Glomerular endothelial cell (primary cell): ENCODE data around the gene KPNA2. TPM values are rescaled to one million over a fixed set of nuclear protein-coding genes. Genes with fewer than 3 reads are reported as not detected.
"Not testable (repeated sequence)": the region's sequence is repeated elsewhere in the genome, so short reads cannot be mapped to it uniquely, and the experiment has no call there.

ENCODE experiments used
- DNase-seq: peaks from one replicate; pipeline ENCODE4 v3.0.0-alpha.2; 2011; ENCODE audit warnings: low read depth, low spot score; ENCODE audit errors: extremely low read depth
- total RNA-seq: library from RNA; depleted of rRNA; stranded (reverse); fragments of >200 nt; gene quantifications from 2 replicates; pipeline ENCODE4 v1.2.3, GENCODE V29; 2015

The KPNA2 gene
- total RNA-seq, 1 donor from 2014 or later, result 229 TPM

DNA sequence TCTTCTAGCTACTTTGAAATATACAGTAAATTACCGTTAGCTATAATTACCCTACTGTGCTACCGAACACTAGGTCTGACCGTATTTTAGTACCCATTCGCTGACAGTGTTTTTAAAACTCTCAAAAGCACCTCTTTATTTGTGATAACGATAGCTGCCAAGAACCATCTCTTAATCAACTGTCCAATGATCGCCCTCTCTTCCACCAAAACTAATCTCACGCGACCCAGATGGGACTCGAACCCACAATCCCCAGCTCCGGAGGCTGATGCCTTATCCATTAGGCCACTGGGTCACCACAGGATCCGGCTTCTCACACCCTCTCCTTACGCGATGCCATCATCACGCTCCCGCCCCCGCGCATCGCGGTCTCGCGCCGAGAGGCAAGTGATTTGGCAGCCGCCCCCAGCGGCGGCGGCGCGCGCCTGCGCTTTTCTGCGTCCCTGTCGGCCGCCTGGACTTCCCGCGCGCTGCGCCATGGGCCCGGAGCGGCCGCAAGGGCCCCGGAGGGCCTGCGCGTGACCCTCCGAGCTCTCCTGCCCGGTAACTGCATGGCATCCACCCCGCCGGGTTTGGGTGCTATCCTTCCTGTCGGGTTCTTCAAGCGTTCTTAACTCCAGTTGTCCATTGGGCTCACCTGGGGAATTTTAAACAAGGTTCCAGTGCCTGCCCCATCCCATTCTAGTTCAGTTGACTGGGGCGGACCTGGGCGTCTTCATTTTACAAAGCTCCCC, 15.7 kb upstream of the KPNA2 start:
- peak; percentile 74 for DNase-seq

DNA sequence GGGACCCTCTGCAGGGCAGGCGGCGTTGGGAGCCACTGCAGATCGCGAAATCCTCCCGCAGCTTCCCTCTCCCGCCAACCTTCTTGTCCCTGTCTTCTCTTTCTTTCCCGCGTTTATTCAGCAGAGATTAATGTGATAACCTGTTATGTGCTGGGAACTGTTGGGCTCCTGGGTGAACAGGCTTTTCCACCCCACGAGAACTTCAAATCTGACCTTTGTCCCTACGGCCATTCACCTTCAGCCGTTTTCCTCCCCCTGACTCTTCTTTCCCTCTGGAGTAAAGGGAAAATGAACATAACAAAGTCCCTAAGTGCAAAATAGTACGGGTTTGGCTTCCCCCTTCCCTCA, 15.2 kb upstream of the KPNA2 start:
- DNase-seq, result no peak

- DNase-seq, result not testable (repeated sequence)
These were observed 14.7 kb upstream of the KPNA2 start for GRCh38 chr17:68020791-68021190.

- no peak for DNase-seq
These were observed 13.6 kb upstream of the KPNA2 start for GRCh38 chr17:68021963-68022362.

DNA sequence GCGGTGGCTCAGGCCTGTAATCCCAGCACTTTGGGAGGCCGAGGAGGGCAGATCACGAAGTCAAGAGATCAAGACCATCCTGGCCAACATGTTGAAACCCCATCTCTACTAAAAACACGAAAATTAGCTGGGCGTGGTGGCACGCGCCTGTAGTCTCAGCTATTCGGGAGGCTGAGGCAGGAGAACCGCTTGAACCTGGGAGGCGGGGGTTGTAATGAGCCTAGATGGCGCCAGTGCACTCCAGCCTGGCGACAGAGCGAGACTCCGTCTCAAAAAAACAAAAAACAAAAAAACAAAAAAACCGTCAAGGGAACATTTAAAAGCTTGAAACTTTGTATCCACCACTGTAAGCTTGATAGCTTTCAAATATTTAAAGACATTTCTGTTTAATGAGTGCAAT, 13.0 kb upstream of the KPNA2 start:
- not testable (repeated sequence) for DNase-seq

- DNase-seq, result no peak
These were observed 5.9 kb upstream of the KPNA2 start for GRCh38 chr17:68029512-68030215.

GRCh38 chr17:68033636-68034451, 1.7 kb upstream of the KPNA2 start:
- DNase-seq, result no peak

GRCh38 chr17:68034452-68034776, 1.1 kb upstream of the KPNA2 start:
- no peak for DNase-seq

- DNase-seq, result no peak
These were observed 408 bp upstream of the KPNA2 start for GRCh38 chr17:68035131-68035522.

- DNase-seq, result no peak
These were observed 991 bp downstream of the KPNA2 start for GRCh38 chr17:68036304-68037147.

DNA sequence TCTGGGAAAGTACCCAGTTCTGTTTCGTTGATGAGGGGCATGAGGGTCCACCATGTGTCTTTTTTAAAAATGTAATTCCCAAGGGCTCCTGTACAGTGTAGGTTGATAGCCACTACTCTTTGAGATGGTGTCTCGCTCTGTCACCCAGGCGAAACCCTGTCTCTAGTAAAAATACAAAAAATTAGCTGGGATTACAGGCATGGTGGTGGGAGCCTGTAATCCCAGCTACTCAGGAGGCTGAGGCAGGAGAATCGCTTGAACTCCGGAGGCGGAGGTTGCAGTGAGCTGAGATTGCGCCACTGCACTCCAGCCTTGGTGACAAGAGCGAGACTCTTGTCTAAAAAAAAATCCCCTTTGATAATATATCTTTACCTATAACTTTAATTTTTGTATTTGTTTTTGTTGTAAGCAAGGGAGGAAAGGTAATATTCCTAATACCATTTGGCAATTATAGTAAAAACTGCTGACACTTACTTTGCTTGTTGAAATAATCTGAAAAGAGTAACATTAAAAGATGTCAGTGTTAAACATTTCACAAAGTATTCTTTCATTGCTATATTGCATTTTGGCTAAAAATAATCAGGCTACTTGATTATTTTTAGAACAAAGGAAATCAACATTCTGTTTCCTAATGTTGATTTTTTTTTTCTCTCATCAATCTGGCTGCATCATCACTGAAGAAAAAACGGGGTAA, 11.8 kb downstream of the KPNA2 start:
- no peak for DNase-seq

DNA sequence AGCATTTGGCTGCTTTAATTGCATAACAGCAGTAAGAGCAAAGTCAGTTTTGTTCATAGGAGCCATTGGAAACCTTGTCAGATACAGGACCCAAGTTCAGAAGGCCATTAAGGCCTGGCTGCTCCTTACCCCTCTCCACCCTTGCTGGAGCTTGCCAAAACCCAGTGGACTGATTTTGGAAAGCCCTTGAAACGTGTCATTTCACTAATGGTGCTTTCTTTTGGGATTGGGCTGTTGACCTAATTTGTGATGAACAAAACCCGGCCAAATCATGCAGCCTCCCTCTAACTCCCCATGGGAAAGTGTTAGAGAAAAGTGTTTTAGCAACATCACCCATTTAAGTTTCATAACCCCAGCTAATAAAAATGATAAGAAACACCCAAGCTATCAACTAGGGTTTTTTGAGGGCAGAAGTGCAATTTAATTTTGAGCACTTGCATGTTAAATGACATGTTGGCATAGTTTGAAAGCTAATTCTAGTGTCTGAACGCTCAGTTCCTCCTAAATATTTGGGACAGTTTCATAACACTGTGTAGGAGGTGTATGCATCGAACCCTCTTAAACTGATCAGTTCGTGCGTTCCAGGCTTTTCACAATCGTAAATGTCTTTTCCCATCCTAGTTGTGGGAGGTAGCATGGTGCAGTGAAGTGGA, 12.5 kb downstream of the KPNA2 start:
- not testable (repeated sequence) for DNase-seq

GRCh38 chr17:68048996-68049395, 13.5 kb downstream of the KPNA2 start:
- DNase-seq, result no peak

- DNase-seq, result not testable (repeated sequence)
These were observed 14.4 kb downstream of the KPNA2 start for GRCh38 chr17:68049812-68050437.

DNA sequence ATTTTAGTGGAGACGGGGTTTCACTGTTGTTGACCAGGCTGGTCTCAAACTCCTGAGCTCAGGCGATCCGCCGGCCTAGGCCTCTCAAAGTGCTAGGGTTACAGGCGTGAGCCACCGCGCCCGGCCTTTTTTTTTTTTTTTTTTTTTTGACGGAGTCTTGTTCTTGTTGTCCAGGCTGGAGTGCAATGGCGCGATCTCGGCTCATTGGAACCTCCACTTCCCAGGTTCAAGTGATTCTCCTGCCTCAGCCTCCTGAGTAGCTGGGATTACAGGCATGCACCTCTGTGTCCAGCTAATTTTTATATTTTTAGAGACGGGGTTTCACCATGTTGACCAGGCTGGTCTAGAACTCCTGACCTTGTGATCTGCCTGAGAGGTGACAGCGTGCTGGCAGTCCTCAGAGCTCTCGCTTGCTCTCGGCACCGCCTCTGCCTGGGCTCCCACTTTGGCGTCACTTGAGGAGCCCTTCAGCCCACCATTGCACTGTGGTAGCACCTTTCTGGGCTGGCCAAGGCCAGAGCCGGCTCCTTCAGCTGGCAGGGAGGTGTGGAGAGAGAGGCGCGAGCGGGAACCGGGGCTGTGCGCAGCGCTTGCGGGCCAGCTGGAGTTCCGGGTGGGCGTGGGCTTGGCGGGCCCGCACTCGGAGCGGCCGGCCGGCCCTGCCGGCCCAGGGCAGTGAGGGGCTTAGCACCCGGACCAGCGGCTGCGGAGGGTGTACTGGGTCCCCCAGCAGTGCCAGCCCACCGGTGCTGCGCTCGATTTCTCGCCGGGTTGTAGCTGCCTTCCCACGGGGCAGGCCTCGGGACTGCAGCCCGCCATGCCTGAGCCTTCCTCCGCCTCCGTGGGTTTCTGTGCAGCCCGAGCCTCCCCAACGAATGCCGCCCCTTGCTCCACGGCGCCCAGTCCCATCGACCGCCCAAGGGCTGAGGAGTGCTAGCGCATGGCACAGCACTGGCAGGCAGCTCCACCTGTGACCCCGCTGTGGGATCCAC, 16.1 kb downstream of the KPNA2 start:
- not testable (repeated sequence) for DNase-seq

DNA sequence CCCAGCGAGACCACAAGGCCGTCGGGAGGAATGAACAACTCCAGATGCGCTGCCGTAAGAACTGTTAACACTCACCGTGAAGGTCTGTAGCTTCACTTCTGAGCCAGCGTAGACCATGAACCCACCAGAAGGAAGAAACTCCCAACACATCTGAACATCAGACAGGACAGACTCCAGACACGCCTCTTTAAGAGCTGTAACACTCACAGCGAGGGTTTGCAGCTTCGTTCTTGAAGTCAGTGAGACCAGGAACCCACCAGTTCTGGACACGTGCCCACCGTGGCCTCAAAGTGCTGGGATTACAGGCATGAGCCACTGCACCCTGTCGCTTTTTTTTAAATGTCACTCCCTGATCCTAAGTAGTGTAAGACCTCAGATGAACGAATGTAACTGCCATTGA, 17.3 kb downstream of the KPNA2 start:
- no peak for DNase-seq

DNA sequence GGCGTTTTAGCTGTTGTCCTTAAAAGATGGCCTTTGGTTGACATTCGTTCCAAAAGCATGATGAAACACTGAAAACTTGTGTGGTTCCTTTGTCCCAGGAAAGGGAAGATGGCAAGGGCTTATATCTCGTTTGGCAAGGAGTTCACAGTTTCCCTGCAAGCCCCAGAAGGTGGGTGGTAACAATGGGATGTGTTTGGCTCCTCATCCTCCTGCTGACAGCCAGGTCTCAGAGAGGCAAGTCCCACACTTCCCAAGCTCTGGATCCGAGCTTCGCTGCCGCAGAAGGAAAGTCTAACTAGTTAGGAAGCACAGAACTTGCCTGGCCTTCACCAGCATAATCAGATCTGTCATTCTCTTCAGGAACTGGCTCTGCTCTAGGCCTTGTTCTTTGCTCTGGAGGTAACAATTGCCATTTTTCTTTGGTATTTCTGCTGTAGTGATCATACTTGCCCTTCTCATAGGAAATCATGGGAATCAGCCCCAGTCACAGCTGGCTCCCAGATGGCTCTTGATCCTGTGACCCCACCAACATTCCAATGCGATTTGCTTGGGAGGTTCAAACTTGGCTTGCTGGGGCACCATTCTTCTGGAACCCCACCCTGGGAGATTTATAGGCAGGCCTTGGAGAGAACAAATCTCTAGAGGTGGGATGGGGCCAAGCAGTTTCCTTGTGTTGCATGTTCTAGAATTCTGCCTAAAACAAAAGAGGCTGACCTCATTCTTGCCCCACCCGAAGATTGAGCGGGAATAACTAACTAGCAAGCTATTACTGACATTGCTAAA, 17.9 kb downstream of the KPNA2 start:
- peak; percentile 91 for DNase-seq
